Left lobe of liver (tissue), 2 donors: ENCODE data around the gene SH2D5. TPM values are rescaled to one million over a fixed set of nuclear protein-coding genes. Genes with fewer than 3 reads are reported as not detected.
A peak's percentile ranks its signal among the peaks of the same experiment; 100 is the strongest.
"Not testable (repeated sequence)": the region's sequence is repeated elsewhere in the genome, so short reads cannot be mapped to it uniquely, and the experiment has no call there.

ENCODE experiments used
- ATAC-seq: fragments of 200-7000 bp; cut with Tn5 transposase; one replicate; pipeline ENCODE4 v1.9.1; 2020; ENCODE audit warnings: mild to moderate bottlenecking, moderate library complexity
- DNase-seq: peaks from one replicate; pipeline ENCODE4 v3.0.0-alpha.2; 2020; ENCODE audit warnings: low spot score
- total RNA-seq: library from RNA; stranded (reverse); gene quantifications from one replicate; pipeline ENCODE4 v1.2.1, GENCODE V29; 2021
- donor health status: DM: no; HTN: no; CAD: no; lungs with moderate emphysema.
- donor health status: DM: no; HTN: yes; CAD: no.

Gene SH2D5
- total RNA-seq, 1 donor from 2014 or later: 0.30 TPM

DNA sequence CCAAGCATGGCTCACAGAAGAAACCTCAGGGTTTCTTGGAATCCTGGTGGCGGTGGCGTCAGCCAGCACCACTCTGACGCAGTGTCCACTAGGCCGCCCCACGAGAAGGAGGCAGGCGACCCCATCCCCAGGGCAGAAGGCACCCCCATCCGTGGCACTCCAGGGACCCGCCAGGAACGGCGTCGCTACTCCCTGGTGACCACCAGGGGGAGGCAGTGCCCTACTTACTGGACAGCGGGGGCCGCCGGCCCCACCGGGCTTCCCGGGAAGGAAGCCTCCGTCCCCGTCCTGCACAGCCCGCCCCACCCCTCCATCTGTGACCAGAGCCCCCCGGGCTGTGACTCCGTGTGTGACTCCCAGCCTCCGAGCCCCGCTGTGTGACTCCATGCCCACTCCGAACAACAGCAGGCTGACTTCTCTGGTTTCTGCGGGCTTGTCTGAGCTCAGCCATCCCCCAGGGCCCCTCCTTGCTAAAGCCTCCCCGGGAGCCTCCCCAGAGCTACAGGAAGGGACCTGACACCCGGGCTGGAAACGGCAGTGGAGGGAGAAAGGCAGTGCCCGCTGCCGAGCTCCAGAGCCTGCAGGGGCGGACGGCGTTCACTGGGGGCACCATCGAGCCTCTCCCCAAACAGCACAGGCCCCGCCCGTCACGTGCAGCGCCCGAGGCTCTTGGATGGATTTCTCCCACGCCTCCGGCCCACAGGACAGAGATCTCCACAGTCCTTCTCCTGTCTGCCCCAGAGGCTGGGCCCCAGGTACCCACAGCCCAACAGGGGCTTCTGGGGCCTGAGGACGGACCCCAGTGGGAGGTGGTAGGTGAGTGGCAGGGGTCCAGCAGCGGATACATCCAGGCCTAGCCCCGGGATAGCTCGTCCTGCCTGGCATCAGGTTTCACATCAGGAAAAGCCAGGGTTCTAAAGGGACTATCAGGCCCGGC lies 35.8 kb downstream of the SH2D5 start:
- ATAC-seq: peak; percentile 94
- DNase-seq: peak; percentile 80

DNA sequence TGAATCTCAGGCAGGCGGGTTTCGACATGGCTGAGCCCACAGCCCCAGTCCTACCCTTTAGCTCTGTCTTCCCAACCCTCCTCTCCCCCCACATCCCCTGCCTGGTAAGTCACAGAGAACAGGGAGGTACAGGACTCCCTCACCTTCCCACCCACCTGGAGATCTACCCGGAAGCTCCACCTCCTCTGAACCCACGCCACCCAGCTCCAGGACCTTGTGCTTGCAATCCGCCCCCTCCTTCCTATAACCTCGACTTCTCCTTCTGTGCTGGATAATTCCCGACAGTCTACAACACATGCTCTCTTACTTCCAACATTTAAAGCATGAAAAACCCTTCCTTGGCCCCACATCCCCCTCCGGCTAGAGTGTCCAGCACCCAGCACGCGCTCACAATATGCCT lies 37.0 kb downstream of the SH2D5 start:
- DNase-seq (no peak), ATAC-seq (no peak)

DNA sequence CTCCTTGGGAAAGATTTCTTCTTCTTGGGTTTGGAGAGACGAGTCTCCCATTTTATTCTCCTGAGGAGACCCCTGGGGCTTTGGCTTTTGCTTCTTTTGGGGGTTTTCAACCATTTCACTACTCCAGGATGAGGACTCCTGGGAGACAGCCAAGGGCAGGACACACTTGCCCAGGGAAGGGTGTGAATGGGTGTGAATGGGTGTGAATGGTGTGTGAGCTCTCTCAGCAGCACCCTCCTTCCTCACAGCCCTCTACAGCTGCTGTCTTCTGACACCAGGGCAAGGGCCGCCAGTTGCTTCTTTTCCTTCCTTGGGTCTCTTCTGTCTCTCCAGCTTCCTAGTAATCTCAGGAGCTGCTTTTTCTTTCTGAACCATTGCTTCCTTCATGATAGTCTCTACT lies 38.9 kb downstream of the SH2D5 start:
- DNase-seq: no peak
- no peak for ATAC-seq

DNA sequence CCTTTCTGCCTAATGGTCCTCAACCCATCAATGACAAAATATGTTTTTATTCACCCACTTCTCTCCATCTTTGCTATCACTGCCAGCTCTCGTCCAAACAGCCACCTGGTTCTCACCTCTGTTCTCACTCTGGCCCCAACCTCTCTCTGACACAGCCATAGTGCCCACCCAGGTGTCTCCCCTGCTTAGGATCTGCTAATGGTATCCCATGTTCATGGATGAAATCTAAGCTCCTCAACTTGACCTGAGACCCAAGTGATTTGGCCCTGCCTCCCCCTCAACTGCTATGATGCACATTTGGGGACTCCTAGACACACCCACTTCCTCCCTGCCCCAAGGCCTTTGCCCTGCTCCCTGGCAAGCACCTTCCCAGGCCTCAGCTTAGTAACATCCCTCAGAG lies 40.6 kb downstream of the SH2D5 start:
- ATAC-seq (no peak), DNase-seq (no peak)

DNA sequence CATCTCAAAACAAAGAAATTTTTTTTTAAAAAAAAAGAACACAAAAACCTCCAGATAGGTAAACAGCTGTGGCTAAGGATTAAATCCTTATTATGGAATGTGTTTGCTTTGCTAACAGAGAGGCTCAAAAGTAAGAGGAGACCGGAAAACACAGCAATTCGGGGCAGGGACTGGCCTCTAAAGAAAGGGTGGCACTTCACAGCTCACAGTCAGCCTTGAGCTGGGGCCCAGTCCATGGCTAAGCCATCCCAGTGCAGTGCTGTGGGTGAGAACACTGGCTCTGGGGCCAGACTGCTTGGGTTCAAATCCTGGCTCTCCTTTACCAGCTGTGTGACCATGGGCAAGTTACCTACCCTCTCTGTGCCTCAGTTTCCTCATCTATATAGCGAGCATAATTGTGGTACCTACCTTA lies 42.9 kb downstream of the SH2D5 start:
- DNase-seq: no peak
- ATAC-seq: no peak

DNA sequence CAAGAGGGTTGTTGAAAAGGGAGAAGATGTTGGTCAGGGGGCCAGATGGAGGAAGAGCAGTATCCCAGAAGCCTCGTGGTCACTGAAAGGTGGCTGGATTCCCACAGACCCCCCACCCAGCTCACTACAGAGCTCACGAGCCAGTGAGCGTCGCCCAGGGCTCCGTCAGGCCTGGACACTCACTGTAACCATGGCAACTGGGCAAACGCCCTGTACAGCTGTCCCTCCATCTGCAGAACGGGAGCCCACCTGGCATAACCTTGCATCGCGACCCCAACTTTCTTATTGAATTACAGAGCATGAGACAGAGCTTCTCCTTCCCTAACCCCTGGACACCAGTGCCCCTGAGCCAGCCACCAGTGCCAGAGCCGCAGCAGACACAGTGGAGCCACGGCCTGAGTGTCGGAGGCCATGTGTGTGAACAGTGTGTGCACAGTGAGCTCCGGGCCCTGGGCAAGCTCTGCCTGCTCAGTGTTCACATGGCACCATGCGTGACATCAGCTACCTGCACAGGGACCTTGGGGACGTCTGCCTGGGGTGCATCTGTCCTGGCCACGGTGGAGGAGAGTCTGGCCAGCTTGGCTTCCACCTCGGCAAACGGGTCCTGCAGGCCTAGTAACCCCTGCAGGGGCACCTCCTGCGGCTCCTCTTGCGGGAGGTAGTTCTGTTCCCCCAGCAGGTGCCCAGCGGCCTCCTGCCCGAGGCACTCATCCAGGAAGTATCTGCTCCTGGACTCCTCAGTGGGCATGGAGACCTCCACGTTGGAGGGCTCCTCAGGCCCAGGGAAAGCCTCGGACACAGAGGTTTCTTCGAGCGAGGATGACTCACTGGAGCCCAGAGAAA lies 45.4 kb downstream of the SH2D5 start:
- ATAC-seq: no peak
- no peak for DNase-seq

DNA sequence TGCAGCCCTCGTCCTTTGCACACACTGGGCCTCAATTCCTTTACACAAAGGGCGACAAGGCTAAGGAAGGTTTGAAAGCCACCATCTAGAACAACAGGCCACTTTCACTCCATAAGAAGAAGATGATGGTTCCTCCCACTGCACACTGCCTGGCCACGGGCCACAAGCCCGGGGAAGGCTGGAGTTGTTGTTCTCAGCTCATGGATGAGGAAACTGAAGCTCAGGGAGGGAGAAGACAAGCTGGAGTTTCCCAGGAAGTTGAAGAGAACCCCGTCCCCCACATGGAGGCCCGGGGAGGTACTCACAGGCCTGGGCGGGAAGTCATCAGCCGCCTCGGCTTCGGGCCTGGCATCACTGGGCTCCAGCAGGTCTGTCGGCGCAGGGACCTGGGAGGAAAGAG lies 46.8 kb downstream of the SH2D5 start:
- DNase-seq (no peak), ATAC-seq (no peak)

DNA sequence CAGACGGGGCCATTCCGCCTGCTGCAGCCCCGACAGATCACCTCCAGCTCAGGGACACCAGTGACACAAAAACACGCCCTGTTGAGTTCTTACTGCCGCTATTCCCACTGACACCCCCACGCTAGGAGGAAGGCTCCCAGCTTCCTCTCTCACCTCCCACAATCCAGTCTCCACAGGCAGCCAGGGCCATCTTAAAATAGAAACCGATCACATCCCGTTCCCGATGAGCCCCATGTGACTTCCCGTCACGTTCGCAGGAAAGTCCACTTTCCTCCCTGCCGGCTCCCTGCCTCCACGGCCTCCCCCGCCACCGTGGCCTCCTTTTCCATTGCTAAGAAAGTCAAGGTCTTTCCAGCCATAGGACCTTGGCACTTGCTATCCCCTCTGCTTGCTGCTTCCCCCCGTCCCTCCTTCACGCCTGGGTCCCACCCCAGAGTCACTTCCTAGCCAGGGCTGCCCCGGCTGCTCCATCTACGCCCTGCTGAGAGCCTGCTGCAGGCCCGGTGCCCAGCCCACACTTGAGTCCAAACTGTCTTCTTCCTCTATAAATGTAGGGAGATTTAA lies 47.3 kb downstream of the SH2D5 start:
- ATAC-seq: peak; percentile 64
- DNase-seq: no peak

DNA sequence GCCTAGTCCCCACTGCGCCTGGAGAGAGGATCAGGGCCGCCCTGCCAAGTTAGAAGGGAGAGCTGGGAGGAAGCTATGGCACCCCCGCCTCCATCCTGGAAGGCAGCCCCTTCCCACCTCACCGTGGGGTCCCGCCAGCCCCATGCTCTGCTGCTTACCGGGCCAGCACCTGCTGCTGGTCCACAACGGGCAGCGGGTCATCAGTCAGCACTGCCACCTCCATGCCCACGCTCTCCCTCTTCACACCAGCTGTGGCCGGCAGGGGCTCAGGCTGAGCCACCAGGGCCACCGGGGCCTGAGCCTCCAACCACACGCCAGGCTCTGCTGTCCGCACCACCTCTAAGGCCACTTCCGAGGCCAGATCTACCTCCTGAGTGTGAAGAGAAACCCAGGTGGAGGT lies 47.9 kb downstream of the SH2D5 start:
- DNase-seq (no peak), ATAC-seq (no peak)

DNA sequence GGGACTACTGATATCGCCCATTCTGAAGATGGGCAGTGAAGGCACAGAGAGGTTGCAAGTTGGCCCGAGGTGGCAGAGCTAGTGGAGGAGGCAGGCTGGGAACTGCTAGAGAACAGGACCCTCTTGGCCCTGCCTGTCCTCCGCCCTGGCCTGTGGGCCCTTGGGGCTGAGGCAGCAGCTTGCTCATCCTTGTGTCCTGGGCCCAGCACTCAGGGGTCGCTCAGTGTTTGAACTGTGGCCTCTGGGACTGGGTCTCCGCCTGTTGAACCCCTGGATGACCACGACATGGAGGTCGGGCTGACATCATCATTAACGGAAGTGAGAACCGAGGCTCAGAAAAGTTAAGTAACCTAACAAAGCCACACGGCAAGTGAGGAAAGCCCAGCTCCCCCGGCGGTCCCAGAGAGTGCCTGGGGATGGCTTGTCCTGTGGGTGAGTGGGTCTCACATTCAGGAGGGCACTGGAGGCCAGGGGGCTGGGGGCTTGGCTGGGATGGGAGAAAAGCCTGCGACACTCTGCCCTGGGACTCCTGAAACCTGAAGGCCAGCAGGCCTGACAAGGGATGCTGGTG lies 48.4 kb downstream of the SH2D5 start:
- DNase-seq: no peak
- no peak for ATAC-seq

DNA sequence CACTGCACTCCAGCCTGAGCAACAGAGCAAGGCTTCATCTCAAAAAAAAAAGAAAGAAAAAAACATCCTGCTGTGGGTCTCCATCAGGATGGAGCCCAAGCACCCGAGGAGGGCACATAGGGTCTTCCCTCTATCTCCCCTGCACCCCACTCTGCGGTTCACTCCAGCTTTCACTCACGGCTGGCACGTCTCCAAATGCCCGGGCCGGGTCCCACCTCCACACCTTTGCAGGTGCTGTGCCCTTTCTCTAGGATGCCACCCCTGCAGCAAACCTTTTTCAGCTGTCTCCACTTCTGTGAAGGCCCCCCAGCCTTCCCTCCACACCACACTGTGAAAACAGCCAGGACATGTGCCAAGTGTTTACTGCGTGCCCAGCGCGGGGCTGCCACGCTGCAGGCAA lies 48.9 kb downstream of the SH2D5 start:
- ATAC-seq: no peak
- DNase-seq: no peak

DNA sequence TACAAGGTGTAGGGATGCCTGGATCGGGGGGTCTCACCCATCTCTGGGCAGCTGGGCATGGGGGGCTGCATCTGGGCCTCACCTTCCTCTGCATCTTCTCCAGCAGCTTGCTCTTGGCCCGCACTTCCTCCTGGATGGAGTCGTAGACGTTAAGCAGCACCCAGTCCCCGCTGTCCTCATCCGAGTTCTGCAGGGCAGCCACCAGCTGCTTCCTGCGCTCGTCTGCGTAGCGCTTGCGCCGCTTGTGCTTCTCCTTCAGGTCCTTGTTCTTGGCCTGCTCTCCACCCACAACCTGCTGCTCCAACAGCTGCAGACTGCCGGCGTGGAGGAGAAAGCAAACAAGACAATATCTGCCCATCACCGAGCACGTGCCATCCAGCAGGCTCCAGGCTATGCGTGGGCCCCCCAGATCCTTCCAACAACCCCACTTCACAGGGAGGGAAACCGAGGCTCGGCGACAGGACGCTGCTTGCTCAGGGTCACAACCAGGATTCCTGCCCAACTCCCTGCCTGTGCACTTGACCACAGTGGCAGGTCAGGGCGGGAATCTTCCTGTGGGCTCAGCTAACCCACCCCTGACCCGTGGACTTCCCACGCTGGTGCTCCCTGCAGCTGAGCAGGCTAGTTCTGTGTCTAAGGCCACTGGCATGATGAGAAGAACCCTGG lies 49.8 kb downstream of the SH2D5 start:
- ATAC-seq: peak; percentile 22
- DNase-seq: no peak

DNA sequence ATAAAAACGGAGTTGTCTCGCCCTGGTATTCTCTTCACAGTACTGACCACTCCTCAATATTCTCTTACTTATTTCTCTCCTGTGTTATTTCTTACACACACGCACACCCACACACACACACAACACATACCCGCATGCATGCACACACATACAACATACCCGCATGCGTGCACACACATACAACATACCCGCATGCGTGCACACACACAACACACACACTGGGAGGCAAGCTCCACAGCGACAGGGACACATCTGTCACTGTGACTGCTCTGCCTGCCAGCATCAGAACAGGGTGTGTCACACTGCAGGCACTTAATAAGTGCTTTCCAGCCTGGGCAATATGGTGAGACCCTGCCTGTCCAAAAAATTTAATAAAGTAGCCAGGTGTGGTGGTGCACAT lies 50.5 kb downstream of the SH2D5 start:
- DNase-seq (no peak), ATAC-seq (no peak)

DNA sequence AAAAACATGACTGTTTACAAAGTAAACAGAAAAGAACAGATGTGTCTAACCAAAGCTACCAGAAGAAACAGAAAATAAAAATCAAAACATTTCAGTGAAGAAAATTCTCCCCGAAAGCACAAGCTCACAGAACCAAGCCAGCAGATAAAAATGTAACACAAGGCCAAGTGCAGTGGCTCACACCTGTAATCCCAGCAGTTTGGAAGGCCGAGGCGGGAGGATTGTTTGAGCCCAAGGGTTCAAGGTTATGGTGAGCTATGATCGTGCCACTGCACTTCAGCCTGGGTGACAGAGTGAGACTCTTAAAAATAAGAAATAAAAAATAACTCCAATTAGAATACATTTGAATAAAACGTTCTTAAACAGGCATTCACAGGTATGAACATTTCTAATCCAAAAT lies 52.2 kb downstream of the SH2D5 start:
- peak; percentile 30 for ATAC-seq
- no peak for DNase-seq

DNA sequence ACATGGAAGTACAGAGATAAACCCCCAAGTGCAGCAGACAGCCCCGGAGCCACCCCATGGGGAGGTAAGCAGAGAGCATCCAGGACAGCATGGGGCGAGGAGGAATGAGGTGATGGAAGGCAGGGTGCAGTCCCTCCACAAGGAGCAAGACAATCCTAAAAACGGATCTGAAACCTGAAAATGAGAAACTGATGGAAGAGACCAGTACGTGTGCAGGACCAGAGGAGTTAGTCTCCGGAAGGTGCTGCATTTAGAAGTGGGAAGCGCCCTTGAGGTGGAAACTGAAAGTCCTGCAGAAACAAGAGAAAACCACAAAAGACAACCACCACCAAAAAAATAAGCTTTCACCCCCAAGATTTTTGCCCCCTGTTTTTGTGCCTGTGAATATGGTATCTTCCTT lies 53.9 kb downstream of the SH2D5 start:
- DNase-seq (no peak), ATAC-seq (no peak)

DNA sequence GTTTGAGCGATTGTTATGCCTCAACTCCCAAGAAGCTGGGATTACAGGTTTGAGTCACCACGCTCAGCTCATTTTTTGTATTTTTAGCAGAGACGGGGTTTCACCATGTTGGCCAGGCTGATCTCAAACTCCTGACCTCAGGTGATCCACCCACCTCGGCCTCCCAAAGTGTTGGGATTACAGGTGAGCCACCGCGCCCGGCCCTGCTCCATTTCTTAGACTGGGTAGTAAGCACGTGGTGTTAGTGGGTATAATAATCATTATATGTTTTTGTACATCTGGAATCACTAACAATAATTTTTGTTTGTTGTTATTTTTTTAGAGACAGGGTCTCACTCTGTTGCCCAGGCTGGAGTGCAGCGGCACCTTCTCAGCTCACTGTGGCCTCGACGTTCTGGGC lies 58.9 kb downstream of the SH2D5 start:
- ATAC-seq, DNase-seq: not testable (repeated sequence)

DNA sequence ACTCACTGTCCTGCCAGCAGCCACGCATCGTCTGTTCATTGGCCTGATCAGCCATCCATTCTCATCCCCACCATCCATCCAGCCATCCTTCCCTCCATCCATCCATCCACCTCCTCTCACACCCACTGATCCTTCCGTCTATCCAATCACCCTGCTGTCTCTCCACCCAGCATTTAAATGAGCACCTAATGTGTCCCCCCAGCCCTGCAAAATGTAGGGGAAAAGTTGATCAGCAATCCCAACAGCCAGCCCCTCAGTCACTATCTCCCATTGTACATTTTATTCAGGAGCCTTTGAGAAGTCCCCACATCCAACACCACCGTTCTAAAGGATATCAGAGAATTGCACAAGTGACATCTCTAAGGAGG lies 60.3 kb downstream of the SH2D5 start:
- DNase-seq (no peak), ATAC-seq (no peak)

DNA sequence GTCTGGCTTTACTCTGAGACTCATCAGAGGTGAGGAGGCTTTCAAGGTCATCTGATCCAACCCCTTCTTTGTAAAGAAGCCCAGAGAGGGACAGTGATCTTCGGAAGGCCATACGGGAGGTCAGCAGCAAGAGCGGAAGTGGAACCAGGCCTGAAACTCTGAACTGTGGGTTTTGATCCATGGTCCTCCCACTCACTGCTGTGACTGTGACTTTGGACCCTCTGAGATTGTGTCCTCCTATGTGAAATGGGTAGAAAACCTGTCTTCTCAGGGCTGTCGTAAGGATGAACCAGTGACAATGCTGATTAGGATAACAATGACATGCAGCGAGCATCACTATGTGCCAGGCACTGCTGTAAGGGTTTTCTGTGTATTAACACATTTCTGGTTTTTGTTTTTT lies 61.6 kb downstream of the SH2D5 start:
- ATAC-seq (no peak), DNase-seq (no peak)
